GM19035 (cell line): ENCODE data around the gene COL18A1.

Experiments used
- ATAC-seq: cut with Tn5 transposase; IDR thresholded peaks from one replicate; pipeline ENCODE4 v1.9.1; 2021; ENCODE audit not compliant: unreplicated experiment

Gene COL18A1

GRCh38 chr21:45465105-45465504 is 60.1 kb downstream of the COL18A1 start:
- no peak for ATAC-seq

- no peak for ATAC-seq
Observed at GRCh38 chr21:45465611-45466329, 60.8 kb downstream of the COL18A1 start.

- no peak for ATAC-seq
Observed at GRCh38 chr21:45466330-45467220, 61.6 kb downstream of the COL18A1 start.

DNA sequence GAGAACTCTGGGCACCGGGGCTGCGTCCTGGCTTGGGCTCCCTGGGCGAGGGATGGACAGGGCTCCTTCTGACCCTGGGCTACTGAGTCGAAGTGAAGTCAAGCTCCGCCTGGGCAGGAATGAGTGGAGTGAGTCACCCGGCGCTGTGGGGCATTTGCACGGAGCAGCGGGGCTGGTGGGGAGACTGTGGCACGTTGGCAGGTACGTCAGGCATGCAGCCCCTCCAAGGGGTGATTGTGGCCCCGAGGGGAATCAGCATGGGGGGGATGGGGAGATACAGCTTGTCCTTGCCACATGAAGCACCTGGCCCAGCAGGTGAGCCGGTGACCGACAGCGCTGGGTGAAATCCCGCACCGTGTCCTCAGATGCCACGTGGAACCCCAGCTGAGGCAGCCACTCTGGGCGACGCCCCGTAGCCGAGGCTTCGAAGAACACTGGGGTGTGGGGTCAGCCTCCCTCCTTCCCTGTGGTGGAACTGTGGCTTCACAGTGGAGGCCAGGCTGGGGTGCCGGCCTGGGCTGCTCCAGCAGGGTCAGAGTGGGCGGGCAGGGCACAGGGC is 62.3 kb downstream of the COL18A1 start:
- ATAC-seq, result no peak

GRCh38 chr21:45468051-45468970 is 63.3 kb downstream of the COL18A1 start:
- ATAC-seq, result no peak

DNA sequence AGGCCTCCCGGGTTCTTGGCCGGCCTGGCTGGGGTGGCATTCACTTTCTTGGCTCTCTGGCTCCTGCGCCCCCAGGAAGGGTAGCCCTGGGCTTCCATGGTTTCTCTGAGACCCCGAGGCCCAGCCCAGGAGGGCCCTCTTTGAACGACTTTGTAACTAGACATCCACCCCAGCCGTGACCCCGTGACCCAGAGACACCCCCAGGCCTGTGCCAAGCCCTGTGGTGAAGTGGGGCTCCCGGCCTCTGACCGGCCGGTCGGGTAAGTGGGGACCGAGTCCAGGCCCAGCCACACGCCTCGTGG is 64.0 kb downstream of the COL18A1 start:
- ATAC-seq, result no peak

DNA sequence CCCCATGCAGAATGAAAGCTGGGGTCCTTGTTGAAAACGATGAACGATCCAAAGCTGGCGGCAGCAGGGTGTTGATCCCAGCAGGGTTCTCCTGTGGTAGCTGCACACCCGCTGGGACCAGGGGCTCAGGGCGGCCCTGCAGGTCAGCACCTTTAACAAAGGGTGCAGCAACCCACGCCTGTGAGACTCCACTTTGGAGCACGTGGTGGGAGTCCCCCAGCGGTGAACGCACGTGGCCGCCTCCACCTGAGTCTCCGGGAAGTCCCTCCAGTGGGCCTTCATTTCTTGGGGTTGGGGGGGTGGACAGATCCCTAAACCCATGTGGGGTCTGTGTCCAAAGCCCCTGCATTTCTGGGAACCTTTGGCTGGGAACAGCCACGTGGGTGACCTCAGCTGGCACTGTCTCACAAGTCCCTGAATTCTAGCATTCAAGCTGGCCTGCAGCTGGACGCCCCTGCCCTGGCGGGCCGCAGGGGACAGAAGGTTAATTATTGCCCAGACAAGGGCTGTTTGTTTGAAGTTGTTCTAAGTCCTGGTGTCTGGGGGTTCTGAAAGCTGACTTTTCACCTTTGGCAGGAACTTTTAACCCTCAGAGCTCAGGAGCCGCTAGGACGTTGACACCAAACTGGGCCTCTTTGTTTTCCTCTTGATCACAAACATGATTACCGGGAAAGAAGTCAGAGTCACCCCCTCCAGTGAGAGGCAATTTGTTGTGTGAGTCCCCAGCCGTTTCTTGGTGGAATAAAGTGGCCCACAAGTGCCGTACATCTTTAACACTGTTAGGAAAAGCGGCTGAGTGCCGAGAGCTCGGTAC is 64.5 kb downstream of the COL18A1 start:
- no peak for ATAC-seq

- no peak for ATAC-seq
Observed at GRCh38 chr21:45470087-45470515, 65.1 kb downstream of the COL18A1 start.

- ATAC-seq, result no peak
Observed at GRCh38 chr21:45470773-45471524, 66.0 kb downstream of the COL18A1 start.

GRCh38 chr21:45471525-45472221 is 66.7 kb downstream of the COL18A1 start:
- no peak for ATAC-seq

DNA sequence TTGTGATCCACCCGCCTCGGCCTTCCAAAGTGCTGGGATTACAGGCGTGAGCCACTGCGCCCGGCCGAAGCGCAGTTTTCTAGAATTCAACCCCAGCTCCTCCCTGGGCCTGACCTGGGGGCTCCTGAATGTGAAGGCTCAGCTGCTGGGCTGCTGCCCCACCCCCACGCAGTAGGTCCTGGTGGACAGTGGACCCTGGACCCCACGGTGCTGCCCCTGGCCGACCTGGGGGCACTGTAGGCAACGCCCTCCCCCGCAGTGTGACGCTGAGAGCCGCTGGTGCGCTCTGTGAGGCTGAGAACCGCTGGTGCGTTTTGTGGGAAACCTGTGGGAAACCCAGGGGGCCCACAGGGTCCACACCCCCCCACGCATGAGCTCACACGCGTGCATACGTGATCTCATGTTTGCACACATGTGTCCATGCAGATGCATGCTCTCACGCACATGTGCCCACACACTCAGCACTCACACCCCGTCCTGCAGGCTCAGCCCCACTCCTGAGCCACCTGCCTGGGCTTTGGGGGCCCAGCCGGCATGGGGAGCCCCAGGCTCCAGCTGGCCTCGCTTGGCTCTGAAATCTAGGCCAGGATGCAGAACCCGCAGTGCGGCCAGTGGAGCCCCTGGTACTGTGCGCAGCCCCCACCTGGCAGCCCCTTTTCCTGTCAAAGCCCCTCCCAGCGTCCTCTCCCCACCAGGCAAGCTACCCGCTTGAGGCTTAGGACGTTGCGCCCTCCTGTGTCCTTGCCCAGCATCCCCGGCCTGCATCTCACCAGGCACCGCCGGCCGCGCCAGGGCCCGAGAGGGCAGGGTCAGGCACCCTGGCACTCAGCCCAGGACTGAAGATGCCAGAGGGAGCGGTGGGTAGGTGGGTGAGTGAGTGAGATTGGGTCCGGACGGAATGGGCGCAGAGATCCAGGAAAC is 67.7 kb downstream of the COL18A1 start:
- ATAC-seq, result no peak

DNA sequence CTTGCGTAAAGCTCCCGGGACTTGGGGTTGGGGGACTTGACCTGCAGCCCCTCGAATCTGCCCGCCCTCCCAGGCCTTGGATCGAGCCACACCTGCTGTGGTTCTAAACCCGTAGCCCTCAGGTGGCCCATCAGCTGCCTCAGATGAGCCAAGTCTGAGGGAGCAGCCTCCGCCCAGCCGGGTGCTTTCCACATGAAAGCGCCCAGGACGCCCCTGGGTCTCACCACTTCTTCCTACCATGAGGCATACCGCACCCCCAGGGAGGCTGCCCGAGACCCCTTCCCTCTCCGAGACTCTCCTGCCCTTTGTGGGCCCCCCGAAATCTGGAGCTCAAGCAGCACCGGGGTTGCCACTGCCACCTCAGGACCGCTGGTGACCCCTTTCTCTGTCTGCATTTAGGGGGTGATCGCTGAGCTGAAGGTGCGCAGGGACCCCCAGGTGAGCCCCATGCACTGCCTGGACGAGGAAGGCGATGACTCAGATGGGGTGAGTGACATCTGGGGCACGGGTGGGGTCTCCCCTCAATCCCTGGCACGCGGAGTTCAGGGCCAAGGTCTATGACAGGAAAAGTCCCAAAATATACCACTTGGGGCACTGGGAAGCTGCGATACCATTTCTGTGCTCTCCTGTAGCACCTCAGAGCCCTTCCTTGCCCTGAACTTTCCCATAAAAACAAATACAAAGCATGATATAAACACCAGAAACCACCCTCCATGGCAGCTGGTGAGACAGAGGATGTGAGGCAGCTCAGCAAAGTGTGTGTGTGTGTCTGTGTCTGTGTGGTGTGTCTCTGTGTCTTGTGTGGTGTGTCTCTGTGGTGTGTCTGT is 68.7 kb downstream of the COL18A1 start:
- ATAC-seq, result no peak

DNA sequence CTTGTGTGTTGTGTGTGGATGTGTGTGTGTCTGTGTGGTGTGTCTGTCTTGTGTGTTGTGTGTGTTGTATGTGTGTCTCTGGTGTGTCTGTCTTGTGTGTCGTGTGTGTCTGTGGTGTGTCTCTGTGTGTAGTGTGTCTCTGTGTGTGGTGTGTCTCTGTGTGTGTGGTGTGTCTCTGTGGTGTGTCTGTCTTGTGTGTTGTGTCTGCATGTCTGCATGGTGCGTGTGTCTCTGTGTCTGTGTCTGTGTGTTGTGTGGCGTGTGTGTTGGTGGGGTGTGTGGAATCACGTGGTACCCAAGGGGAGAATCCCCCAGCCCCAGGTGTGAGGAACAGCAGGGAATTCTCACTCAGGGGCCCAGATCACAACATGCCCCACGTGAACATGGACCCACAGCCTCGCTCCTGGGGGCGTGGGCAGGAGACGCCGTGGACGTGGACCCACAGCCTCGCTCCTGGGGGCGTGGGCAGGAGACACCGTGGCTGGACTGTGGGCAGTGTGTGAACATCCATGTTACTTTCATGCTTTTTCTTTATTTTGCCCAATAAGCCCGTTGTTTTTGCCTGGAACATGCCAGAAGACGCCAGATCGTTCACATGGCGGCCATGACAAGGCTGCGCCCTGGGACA is 69.5 kb downstream of the COL18A1 start:
- ATAC-seq, result no peak

- no peak for ATAC-seq
Observed at GRCh38 chr21:45475004-45475685, 70.2 kb downstream of the COL18A1 start.

DNA sequence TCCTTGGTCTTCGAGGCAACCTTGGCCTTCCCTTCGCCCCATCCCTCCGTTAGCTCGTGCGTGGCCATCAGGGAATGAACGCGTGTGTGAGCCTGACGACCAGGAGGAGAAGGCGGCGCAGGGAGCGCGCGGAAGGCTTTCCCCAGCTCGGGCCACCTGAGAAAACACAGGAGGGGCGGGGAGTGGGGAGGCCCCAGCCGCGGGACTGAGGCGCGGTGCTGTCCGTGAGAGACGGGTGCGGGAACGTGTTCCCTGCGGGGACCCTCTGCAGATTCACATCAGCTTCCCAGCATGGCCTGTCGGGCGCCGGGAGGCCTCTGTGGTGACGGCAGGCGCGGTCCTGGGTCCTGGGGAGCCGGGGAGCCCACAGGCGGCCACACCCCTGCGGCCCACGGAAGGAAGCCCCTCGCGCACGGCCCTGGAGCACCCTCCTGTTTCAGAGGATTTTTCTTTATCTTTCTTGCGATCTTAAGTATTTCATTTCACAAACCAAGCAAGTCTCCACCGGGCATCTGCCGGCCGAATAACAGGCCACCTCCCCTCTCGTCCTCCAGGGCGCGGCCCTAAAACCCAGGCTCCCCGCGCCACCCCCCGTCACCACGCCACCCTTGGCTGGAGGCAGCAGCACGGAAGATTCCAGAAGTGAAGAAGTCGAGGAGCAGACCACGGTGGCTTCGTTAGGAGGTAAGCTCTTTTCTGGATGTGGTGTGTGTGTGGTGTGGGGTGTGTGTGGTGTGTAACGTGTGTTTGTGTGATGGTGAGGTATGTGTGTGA is 71.0 kb downstream of the COL18A1 start:
- no peak for ATAC-seq
